ENCODE data around the gene RABGGTA.

DNA sequence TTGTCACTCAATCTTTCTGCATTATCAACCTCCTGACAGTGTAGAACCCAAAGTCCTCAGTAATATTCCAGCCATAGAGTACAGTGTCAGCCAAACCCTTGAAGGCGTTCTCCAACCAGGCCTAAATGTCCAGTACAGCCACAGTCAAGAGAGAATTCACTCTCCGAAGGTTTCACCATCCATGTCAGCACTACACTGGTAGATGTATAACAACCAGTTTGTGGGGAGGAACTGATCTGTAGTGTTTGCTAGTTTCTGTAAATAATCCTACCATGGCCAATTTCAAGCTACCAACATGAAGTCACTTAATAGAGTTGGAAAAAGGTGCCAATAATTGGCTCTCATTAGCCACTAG lies 55.1 kb downstream of the RABGGTA start:
- TF ChIP-seq EZH2 (IDR thresholded peaks at IDR 0.05; ENCODE audit: borderline replicate concordance, insufficient read depth, low read depth, low read length, poor library complexity, severe bottlenecking) = no peak
- TF ChIP-seq, protein P1, sequence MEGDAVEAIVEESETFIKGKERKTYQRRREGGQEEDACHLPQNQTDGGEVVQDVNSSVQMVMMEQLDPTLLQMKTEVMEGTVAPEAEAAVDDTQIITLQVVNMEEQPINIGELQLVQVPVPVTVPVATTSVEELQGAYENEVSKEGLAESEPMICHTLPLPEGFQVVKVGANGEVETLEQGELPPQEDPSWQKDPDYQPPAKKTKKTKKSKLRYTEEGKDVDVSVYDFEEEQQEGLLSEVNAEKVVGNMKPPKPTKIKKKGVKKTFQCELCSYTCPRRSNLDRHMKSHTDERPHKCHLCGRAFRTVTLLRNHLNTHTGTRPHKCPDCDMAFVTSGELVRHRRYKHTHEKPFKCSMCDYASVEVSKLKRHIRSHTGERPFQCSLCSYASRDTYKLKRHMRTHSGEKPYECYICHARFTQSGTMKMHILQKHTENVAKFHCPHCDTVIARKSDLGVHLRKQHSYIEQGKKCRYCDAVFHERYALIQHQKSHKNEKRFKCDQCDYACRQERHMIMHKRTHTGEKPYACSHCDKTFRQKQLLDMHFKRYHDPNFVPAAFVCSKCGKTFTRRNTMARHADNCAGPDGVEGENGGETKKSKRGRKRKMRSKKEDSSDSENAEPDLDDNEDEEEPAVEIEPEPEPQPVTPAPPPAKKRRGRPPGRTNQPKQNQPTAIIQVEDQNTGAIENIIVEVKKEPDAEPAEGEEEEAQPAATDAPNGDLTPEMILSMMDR (IDR thresholded peaks at IDR 0.05) = no peak
